ENCODE results near the gene SLC34A1.

GRCh38 chr5:177346820-177347219, 37.4 kb upstream of the SLC34A1 start:
- TF ChIP-seq CTCF (IDR thresholded peaks at IDR 0.05; ENCODE audit: insufficient read depth, low read length, poor library complexity, severe bottlenecking) (no peak), EZH2phosphoT487 (conservative IDR thresholded peaks at IDR 0.05; ENCODE audit: low read length) (no peak)

Measured in SU-DHL-6 (cell line).